Natural killer cell (primary cell): ENCODE results near the gene CCL13. TPM values are rescaled to one million over a fixed set of nuclear protein-coding genes. Genes with fewer than 3 reads are reported as not detected.

Experiments used
- ATAC-seq, 3 donors: fragments of 150-1000 bp in 2 of 3; fragments of 200-7000 bp in 1 of 3; cut with Tn5 transposase; 1 replicate in 1 of 3; 2 replicates in 2 of 3; pipeline ENCODE4 v1.10.0; 2021; ENCODE audit warnings: mild to moderate bottlenecking in 2 of 3, moderate library complexity in 2 of 3
- DNase-seq, 2 donors: peaks; one replicate each; pipeline versions ENCODE4 v3.0.0 to v3.0.0-alpha.2; 2013 to 2021; ENCODE audit warnings: mixed read lengths in 1 of 2
- H3K27ac ChIP-seq: one replicate; pipeline ENCODE4 v1.5.1; 2013; ENCODE audit warnings: mild to moderate bottlenecking, low read length
- H3K27me3 ChIP-seq: one replicate; pipeline ENCODE4 v1.6.1; 2013; ENCODE audit warnings: low read length; ENCODE audit not compliant: control insufficient read depth, insufficient read depth
- H3K36me3 ChIP-seq: one replicate; pipeline ENCODE4 v1.6.1; 2013; ENCODE audit warnings: low read length; ENCODE audit not compliant: control insufficient read depth, insufficient read depth
- H3K4me1 ChIP-seq: one replicate; pipeline ENCODE4 v1.6.1; 2013; ENCODE audit warnings: low read length; ENCODE audit not compliant: control insufficient read depth, insufficient read depth
- H3K4me3 ChIP-seq: one replicate; pipeline ENCODE4 v1.5.1; 2013; ENCODE audit warnings: low read length
- H3K9me3 ChIP-seq: one replicate; pipeline ENCODE4 v1.6.1; 2013; ENCODE audit warnings: low read length; ENCODE audit not compliant: control insufficient read depth, insufficient read depth
- H3K27ac Mint-ChIP-seq, 2 donors: one replicate each; pipeline ENCODE4 v1.8.0; 2022; ENCODE audit warnings: mild to moderate bottlenecking in 2 of 2, mixed read lengths in 2 of 2, moderate library complexity in 1 of 2
- H3K27me3 Mint-ChIP-seq, 2 donors: one replicate each; pipeline ENCODE4 v1.8.0; 2022; ENCODE audit warnings: low read depth in 2 of 2, mixed read lengths in 2 of 2
- H3K36me3 Mint-ChIP-seq: one replicate; pipeline ENCODE4 v1.8.0; 2022; ENCODE audit warnings: mixed read lengths
- H3K4me1 Mint-ChIP-seq, 2 donors: one replicate each; pipeline ENCODE4 v1.8.0; 2022; ENCODE audit warnings: mixed read lengths in 2 of 2
- H3K4me3 Mint-ChIP-seq: one replicate; pipeline ENCODE4 v1.8.0; 2022; ENCODE audit warnings: mild to moderate bottlenecking, moderate library complexity, mixed read lengths
- H3K9me3 Mint-ChIP-seq, 2 donors: one replicate each; pipeline ENCODE4 v1.8.0; 2022; ENCODE audit warnings: mixed read lengths in 2 of 2
- CTCF ChIP-seq: fragments of 200-600 bp; IDR thresholded peaks from one replicate; pipeline ENCODE4 v1.8.0; 2022; ENCODE audit warnings: antibody characterized with exemption
- WGBS: methylation state at CpG from one replicate; pipeline ENCODE4 v1.1.7; 2013; ENCODE audit warnings: missing lambda C conversion rate; ENCODE audit not compliant: insufficient coverage; 5-methylcytosine and 5-hydroxymethylcytosine counted together
- intact Hi-C: fragments of 100-400 bp; cut with micrococcal nuclease; formaldehyde crosslinking; loops from one replicate; pipeline ENCODE4 v1.14.2; 2022
- total RNA-seq, 4 donors: library from RNA; stranded (reverse); fragments of 120-200 nt in 1 of 4; gene quantifications; one replicate each; pipeline versions ENCODE4 v1.2.3 to v1.2.4, GENCODE V29; 2013 to 2022

CCL13 gene
- total RNA-seq, 3 donors from 2014 or later (not counting 1 experiment from before 2014, with no cell fraction given), result not detected

- TF ChIP-seq CTCF, result no peak
- H3K36me3 ChIP-seq, result no peaks in the 10 kb centered on the region
- H3K27ac ChIP-seq, result no peak overlapping the region
- intact Hi-C loops, result no loop called here
- no peaks in the 10 kb centered on the region for H3K27me3 ChIP-seq
- Mint-ChIP-seq H3K36me3 (no peaks in the 10 kb centered on the region), H3K4me3 (no peak overlapping the region), H3K4me1 (peaks cover 0 to 7% of the 10 kb centered on the region in 2 donors), H3K27me3 (peaks cover 3 to 6% of the 10 kb centered on the region in 2 donors), H3K27ac (no peak overlapping the region), H3K9me3 (no peaks in the 10 kb centered on the region)
- H3K9me3 ChIP-seq, result no peaks in the 10 kb centered on the region
- ATAC-seq (no peak), DNase-seq (no peak)
- WGBS, result 78% methylated on average over 4 of the region's 4 CpGs
- H3K4me3 ChIP-seq, result no peak overlapping the region
- H3K4me1 ChIP-seq, result peaks cover 42% of the 10 kb centered on the region
These were observed 10.3 kb downstream of the CCL13 start for GRCh38 chr17:34366529-34367107.

GRCh38 chr17:34367486-34368195 lies 11.4 kb downstream of the CCL13 start:
- no peaks in the 10 kb centered on the region for H3K9me3 ChIP-seq
- H3K4me3 Mint-ChIP-seq, result no peak overlapping the region
- WGBS, result 93% methylated on average over 9 of the region's 9 CpGs
- H3K36me3 ChIP-seq, result no peaks in the 10 kb centered on the region
- H3K9me3 Mint-ChIP-seq, result no peaks in the 10 kb centered on the region
- ATAC-seq, result no peak
- no peak overlapping the region for H3K4me3 ChIP-seq
- no peak overlapping the region for H3K27ac Mint-ChIP-seq
- no peaks in the 10 kb centered on the region for H3K36me3 Mint-ChIP-seq
- H3K4me1 Mint-ChIP-seq, result peaks cover 0 to 7% of the 10 kb centered on the region in 2 donors
- no peaks in the 10 kb centered on the region for H3K27me3 ChIP-seq
- intact Hi-C loops, result no loop called here
- no peak for TF ChIP-seq CTCF
- H3K27ac ChIP-seq, result no peak overlapping the region
- no peaks in the 10 kb centered on the region for H3K27me3 Mint-ChIP-seq
- peaks cover 41% of the 10 kb centered on the region for H3K4me1 ChIP-seq
- DNase-seq, result no peak

GRCh38 chr17:34368196-34368945 lies 12.1 kb downstream of the CCL13 start:
- Mint-ChIP-seq H3K9me3 (no peaks in the 10 kb centered on the region), H3K27ac (no peak overlapping the region), H3K36me3 (no peaks in the 10 kb centered on the region), H3K4me3 (no peak overlapping the region), H3K27me3 (peaks cover 0 to under 1% of the 10 kb centered on the region in 2 donors), H3K4me1 (peaks cover 0 to 7% of the 10 kb centered on the region in 2 donors)
- no peak for TF ChIP-seq CTCF
- intact Hi-C loops, result no loop called here
- Histone ChIP-seq H3K27me3 (no peaks in the 10 kb centered on the region), H3K9me3 (no peaks in the 10 kb centered on the region), H3K4me3 (no peak overlapping the region), H3K36me3 (no peaks in the 10 kb centered on the region), H3K4me1 (peaks cover 35% of the 10 kb centered on the region), H3K27ac (no peak overlapping the region)
- ATAC-seq, result no peak
- DNase-seq, result no peak
- WGBS, result 58% methylated on average over 7 of the region's 9 CpGs
